ENCODE results near the gene PRMT1. TPM values are rescaled to one million over a fixed set of nuclear protein-coding genes. Genes with fewer than 3 reads are reported as not detected.

PRMT1 gene
- total and polyA plus RNA-seq, 2 donors (not counting 1 experiment from before 2014, with no cell fraction given), result 184 to 298 TPM

GRCh38 chr19:49652551-49653465 is 24.3 kb upstream of the PRMT1 start:
- H3K27me3 ChIP-seq (ENCODE audit: control insufficient read depth, insufficient read depth, low read length), result no peaks in the 10 kb centered on the region
- no peak for TF ChIP-seq CTCF (conservative IDR thresholded peaks at IDR 0.05 in 1 of 2, IDR thresholded peaks at IDR 0.05 in 1 of 2; ENCODE audit: low read depth in 1 of 2, low read length in 2 of 2)
- TF ChIP-seq EZH2 (IDR thresholded peaks at IDR 0.05; ENCODE audit: low read length, missing control alignments), result no peak
- no peak for DNase-seq (ENCODE audit: low read depth in 2 of 2)
- H3K4me2 ChIP-seq (ENCODE audit: extremely low read depth, insufficient read depth, low read length), result no peak overlapping the region
- H4K20me1 ChIP-seq (ENCODE audit: control insufficient read depth, extremely low read depth, insufficient read depth, low read length), result no peaks in the 10 kb centered on the region
- H3K36me3 ChIP-seq (ENCODE audit: control insufficient read depth, insufficient read depth, low read length), result peaks cover 48% of the 10 kb centered on the region
- no peaks in the 10 kb centered on the region for H3K9me3 ChIP-seq (ENCODE audit: control insufficient read depth, insufficient read depth, low read depth, low read length)
- H3K4me1 ChIP-seq (ENCODE audit: control insufficient read depth, extremely low read depth, insufficient read depth, low read length), result no peaks in the 10 kb centered on the region
- H3K27ac ChIP-seq (ENCODE audit: insufficient read depth, low read length), result no peak overlapping the region
- H3K4me3 ChIP-seq (replicated peaks in 1 of 4; ENCODE audit: control extremely low read depth in 1 of 4, insufficient read depth in 1 of 4, low read depth in 3 of 4, low read length in 4 of 4), result no peak overlapping the region
- no peak overlapping the region for H3K9ac ChIP-seq (ENCODE audit: insufficient read depth, low read length)
- H3K79me2 ChIP-seq (ENCODE audit: control insufficient read depth, insufficient read depth, low read length), result peaks cover 7% of the 10 kb centered on the region
- no peak overlapping the region for H2AFZ ChIP-seq (ENCODE audit: low read length)

- DNase-seq (ENCODE audit: low read depth in 2 of 2), result no peak
- peaks cover 51% of the 10 kb centered on the region for H3K36me3 ChIP-seq (ENCODE audit: control insufficient read depth, insufficient read depth, low read length)
- no peaks in the 10 kb centered on the region for H3K27me3 ChIP-seq (ENCODE audit: control insufficient read depth, insufficient read depth, low read length)
- no peak overlapping the region for H2AFZ ChIP-seq (ENCODE audit: low read length)
- no peaks in the 10 kb centered on the region for H4K20me1 ChIP-seq (ENCODE audit: control insufficient read depth, extremely low read depth, insufficient read depth, low read length)
- TF ChIP-seq EZH2 (IDR thresholded peaks at IDR 0.05; ENCODE audit: low read length, missing control alignments) (no peak), CTCF (conservative IDR thresholded peaks at IDR 0.05 in 1 of 2, IDR thresholded peaks at IDR 0.05 in 1 of 2; ENCODE audit: low read depth in 1 of 2, low read length in 2 of 2) (no peak)
- peaks cover 7% of the 10 kb centered on the region for H3K79me2 ChIP-seq (ENCODE audit: control insufficient read depth, insufficient read depth, low read length)
- no peaks in the 10 kb centered on the region for H3K4me1 ChIP-seq (ENCODE audit: control insufficient read depth, extremely low read depth, insufficient read depth, low read length)
- no peak overlapping the region for H3K9ac ChIP-seq (ENCODE audit: insufficient read depth, low read length)
- no peak overlapping the region for H3K4me3 ChIP-seq (replicated peaks in 1 of 4; ENCODE audit: control extremely low read depth in 1 of 4, insufficient read depth in 1 of 4, low read depth in 3 of 4, low read length in 4 of 4)
- H3K9me3 ChIP-seq (ENCODE audit: control insufficient read depth, insufficient read depth, low read depth, low read length), result no peaks in the 10 kb centered on the region
- H3K4me2 ChIP-seq (ENCODE audit: extremely low read depth, insufficient read depth, low read length), result no peak overlapping the region
- no peak overlapping the region for H3K27ac ChIP-seq (ENCODE audit: insufficient read depth, low read length)
Observed at GRCh38 chr19:49653466-49653806, 23.6 kb upstream of the PRMT1 start.

GRCh38 chr19:49654581-49654980 is 22.5 kb upstream of the PRMT1 start:
- Histone ChIP-seq H4K20me1 (ENCODE audit: control insufficient read depth, extremely low read depth, insufficient read depth, low read length) (no peaks in the 10 kb centered on the region), H3K36me3 (ENCODE audit: control insufficient read depth, insufficient read depth, low read length) (peaks cover 59% of the 10 kb centered on the region), H3K4me1 (ENCODE audit: control insufficient read depth, extremely low read depth, insufficient read depth, low read length) (no peaks in the 10 kb centered on the region), H3K27me3 (ENCODE audit: control insufficient read depth, insufficient read depth, low read length) (no peaks in the 10 kb centered on the region), H3K9me3 (ENCODE audit: control insufficient read depth, insufficient read depth, low read depth, low read length) (no peaks in the 10 kb centered on the region), H2AFZ (ENCODE audit: low read length) (no peak overlapping the region), H3K4me3 (replicated peaks in 1 of 4; ENCODE audit: control extremely low read depth in 1 of 4, insufficient read depth in 1 of 4, low read depth in 3 of 4, low read length in 4 of 4) (no peak overlapping the region), H3K9ac (ENCODE audit: insufficient read depth, low read length) (no peak overlapping the region), H3K79me2 (ENCODE audit: control insufficient read depth, insufficient read depth, low read length) (peaks cover 4% of the 10 kb centered on the region), H3K4me2 (ENCODE audit: extremely low read depth, insufficient read depth, low read length) (no peak overlapping the region), H3K27ac (ENCODE audit: insufficient read depth, low read length) (no peak overlapping the region)
- no peak for DNase-seq (ENCODE audit: low read depth in 2 of 2)
- TF ChIP-seq CTCF (conservative IDR thresholded peaks at IDR 0.05 in 1 of 2, IDR thresholded peaks at IDR 0.05 in 1 of 2; ENCODE audit: low read depth in 1 of 2, low read length in 2 of 2) (no peak), EZH2 (IDR thresholded peaks at IDR 0.05; ENCODE audit: low read length, missing control alignments) (no peak)

All from fibroblast of lung (primary cell).